GM21390 (cell line): ENCODE measurements around the gene SHANK2.

Experiments used
- ATAC-seq: cut with Tn5 transposase; IDR thresholded peaks from one replicate; pipeline ENCODE4 v1.9.1; 2021; ENCODE audit not compliant: unreplicated experiment

Gene SHANK2

GRCh38 chr11:71203681-71204080, 48.7 kb downstream of the SHANK2 start:
- ATAC-seq, result no peak

GRCh38 chr11:71202966-71203365, 49.4 kb downstream of the SHANK2 start:
- ATAC-seq, result no peak

- no peak for ATAC-seq
Measured at GRCh38 chr11:71202598-71202944, 49.8 kb downstream of the SHANK2 start.
